ENCODE results near the gene CLCN2.

The CLCN2 gene

DNA sequence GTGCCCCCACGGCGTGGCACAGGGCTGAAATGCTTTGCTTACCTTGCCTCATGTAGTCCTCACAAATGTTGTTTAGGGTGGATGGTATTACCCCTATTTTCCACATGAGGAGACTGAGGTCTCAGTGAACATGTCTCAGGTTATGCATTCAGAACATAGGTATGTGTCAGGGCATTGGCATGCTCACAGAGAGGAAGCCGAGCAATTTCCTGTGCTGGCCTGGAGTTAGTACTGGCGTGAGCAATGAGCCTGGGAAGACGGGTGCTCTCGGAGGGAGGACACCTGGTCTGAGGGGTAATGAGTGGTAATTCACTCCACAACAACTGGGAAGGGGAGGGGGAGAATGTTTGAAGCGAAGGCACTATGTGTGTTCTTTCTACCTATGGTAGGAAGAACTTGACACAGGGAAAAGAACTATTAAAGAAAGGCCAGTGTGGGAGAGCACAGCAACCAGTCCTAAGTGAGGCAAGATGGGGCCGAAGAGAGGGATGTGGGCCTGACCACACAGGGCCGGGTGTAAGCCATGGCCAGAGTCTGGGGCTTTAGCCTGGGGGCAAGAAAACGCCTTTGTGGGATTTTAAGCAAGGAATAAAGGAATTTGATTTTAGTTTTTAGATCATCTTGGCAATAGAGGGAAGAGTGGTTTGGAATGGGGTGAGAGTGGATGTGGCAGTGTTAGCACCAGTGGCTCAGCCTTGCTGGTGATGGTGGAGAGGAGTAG is 28.9 kb downstream of the CLCN2 start:
- H3K27ac ChIP-seq (replicated peaks), result no peak overlapping the region

DNA sequence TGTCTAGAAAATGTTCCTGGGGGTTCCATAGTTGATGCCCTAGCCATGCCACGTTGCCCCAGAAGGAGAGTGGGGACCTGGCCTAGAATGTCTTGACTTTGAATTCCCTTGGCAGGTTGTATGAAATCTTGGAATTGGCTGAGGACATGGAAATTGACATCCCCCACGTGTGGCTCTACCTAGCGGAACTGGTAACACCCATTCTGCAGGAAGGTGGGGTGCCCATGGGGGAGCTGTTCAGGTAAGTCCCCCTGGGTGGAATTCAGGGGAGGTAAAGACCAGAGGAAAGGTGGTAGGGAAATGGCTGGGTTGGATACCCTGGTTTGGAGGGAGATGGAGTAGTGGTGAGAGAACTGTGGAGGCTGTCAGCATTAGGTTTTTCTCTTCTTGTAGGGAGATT is 32.9 kb downstream of the CLCN2 start:
- no peak for DNase-seq (ENCODE audit: low read depth in 1 of 2, low spot score in 1 of 2)
- Histone ChIP-seq H3K4me3 (replicated peaks; ENCODE audit: insufficient read depth, low read length) (no peak overlapping the region), H3K27ac (replicated peaks) (no peak overlapping the region), H3K27me3 (ENCODE audit: insufficient read depth, poor library complexity, severe bottlenecking) (no peaks in the 10 kb centered on the region)
- TF ChIP-seq SPI1 (IDR thresholded peaks at IDR 0.05; ENCODE audit: borderline replicate concordance, low read depth) (no peak), POLR2AphosphoS5 (IDR thresholded peaks at IDR 0.05; ENCODE audit: low read depth) (no peak; the same call in 1 of the 2 replicates), GABPA (IDR thresholded peaks at IDR 0.05; ENCODE audit: low read depth) (no peak)
- TF ChIP-seq, protein P1, sequence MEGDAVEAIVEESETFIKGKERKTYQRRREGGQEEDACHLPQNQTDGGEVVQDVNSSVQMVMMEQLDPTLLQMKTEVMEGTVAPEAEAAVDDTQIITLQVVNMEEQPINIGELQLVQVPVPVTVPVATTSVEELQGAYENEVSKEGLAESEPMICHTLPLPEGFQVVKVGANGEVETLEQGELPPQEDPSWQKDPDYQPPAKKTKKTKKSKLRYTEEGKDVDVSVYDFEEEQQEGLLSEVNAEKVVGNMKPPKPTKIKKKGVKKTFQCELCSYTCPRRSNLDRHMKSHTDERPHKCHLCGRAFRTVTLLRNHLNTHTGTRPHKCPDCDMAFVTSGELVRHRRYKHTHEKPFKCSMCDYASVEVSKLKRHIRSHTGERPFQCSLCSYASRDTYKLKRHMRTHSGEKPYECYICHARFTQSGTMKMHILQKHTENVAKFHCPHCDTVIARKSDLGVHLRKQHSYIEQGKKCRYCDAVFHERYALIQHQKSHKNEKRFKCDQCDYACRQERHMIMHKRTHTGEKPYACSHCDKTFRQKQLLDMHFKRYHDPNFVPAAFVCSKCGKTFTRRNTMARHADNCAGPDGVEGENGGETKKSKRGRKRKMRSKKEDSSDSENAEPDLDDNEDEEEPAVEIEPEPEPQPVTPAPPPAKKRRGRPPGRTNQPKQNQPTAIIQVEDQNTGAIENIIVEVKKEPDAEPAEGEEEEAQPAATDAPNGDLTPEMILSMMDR (IDR thresholded peaks at IDR 0.05; ENCODE audit: insufficient read depth, low read length), result no peak
- TF ChIP-seq, protein P2, sequence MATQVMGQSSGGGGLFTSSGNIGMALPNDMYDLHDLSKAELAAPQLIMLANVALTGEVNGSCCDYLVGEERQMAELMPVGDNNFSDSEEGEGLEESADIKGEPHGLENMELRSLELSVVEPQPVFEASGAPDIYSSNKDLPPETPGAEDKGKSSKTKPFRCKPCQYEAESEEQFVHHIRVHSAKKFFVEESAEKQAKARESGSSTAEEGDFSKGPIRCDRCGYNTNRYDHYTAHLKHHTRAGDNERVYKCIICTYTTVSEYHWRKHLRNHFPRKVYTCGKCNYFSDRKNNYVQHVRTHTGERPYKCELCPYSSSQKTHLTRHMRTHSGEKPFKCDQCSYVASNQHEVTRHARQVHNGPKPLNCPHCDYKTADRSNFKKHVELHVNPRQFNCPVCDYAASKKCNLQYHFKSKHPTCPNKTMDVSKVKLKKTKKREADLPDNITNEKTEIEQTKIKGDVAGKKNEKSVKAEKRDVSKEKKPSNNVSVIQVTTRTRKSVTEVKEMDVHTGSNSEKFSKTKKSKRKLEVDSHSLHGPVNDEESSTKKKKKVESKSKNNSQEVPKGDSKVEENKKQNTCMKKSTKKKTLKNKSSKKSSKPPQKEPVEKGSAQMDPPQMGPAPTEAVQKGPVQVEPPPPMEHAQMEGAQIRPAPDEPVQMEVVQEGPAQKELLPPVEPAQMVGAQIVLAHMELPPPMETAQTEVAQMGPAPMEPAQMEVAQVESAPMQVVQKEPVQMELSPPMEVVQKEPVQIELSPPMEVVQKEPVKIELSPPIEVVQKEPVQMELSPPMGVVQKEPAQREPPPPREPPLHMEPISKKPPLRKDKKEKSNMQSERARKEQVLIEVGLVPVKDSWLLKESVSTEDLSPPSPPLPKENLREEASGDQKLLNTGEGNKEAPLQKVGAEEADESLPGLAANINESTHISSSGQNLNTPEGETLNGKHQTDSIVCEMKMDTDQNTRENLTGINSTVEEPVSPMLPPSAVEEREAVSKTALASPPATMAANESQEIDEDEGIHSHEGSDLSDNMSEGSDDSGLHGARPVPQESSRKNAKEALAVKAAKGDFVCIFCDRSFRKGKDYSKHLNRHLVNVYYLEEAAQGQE (IDR thresholded peaks at IDR 0.05; ENCODE audit: insufficient replicate concordance, low read depth), result no peak

More for the DNA sequence above, 28.9 kb downstream of the CLCN2 start:
- no peaks in the 10 kb centered on the region for H3K27me3 ChIP-seq (ENCODE audit: insufficient read depth, poor library complexity, severe bottlenecking)
- H3K4me3 ChIP-seq (replicated peaks; ENCODE audit: insufficient read depth, low read length), result no peak overlapping the region
- TF ChIP-seq GABPA (IDR thresholded peaks at IDR 0.05; ENCODE audit: low read depth), result no peak
- TF ChIP-seq, protein P1 (IDR thresholded peaks at IDR 0.05; ENCODE audit: insufficient read depth, low read length), result no peak
- TF ChIP-seq POLR2AphosphoS5 (IDR thresholded peaks at IDR 0.05; ENCODE audit: low read depth), result no peak; the same call in 1 of the 2 replicates
- TF ChIP-seq, protein P2 (IDR thresholded peaks at IDR 0.05; ENCODE audit: insufficient replicate concordance, low read depth), result no peak
- no peak for TF ChIP-seq SPI1 (IDR thresholded peaks at IDR 0.05; ENCODE audit: borderline replicate concordance, low read depth)
- DNase-seq (ENCODE audit: low read depth in 1 of 2, low spot score in 1 of 2), result no peak

DNA sequence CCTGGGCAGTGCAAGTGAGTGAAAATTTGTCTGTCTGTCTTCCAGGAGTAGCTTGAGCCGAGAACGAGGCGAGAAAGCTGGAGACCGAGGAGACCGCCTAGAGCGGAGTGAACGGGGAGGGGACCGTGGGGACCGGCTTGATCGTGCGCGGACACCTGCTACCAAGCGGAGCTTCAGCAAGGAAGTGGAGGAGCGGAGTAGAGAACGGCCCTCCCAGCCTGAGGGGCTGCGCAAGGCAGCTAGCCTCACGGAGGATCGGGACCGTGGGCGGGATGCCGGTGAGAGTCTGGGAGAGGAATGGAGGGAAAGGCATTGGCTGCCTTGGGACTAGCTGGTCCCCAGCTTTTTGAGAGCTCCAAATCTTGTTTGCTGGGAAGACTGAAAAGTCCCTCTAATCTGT is 34.2 kb downstream of the CLCN2 start:
- H3K27ac ChIP-seq (replicated peaks), result no peak overlapping the region
- TF ChIP-seq POLR2AphosphoS5 (IDR thresholded peaks at IDR 0.05; ENCODE audit: low read depth) (no peak), SPI1 (IDR thresholded peaks at IDR 0.05; ENCODE audit: borderline replicate concordance, low read depth) (no peak), GABPA (IDR thresholded peaks at IDR 0.05; ENCODE audit: low read depth) (no peak)
- TF ChIP-seq, protein P2 (IDR thresholded peaks at IDR 0.05; ENCODE audit: insufficient replicate concordance, low read depth), result no peak
- TF ChIP-seq, protein P1 (IDR thresholded peaks at IDR 0.05; ENCODE audit: insufficient read depth, low read length), result no peak
- no peak for DNase-seq (ENCODE audit: low read depth in 1 of 2, low spot score in 1 of 2)
- H3K27me3 ChIP-seq (ENCODE audit: insufficient read depth, poor library complexity, severe bottlenecking), result no peaks in the 10 kb centered on the region
- no peak overlapping the region for H3K4me3 ChIP-seq (replicated peaks; ENCODE audit: insufficient read depth, low read length)
